GM13976 (cell line): ENCODE data around the gene SERPINF2.
A peak's percentile ranks its signal among the peaks of the same experiment; 100 is the strongest.
"Not testable (repeated sequence)": the region's sequence is repeated elsewhere in the genome, so short reads cannot be mapped to it uniquely, and the experiment has no call there.

Experiments used
- DNase-seq: peaks from one replicate; pipeline ENCODE4 v3.0.0; 2012; ENCODE audit warnings: low spot score
- CTCF ChIP-seq: IDR thresholded peaks from 2 replicates; pipeline ENCODE4 v1.5.1; 2012; ENCODE audit warnings: borderline replicate concordance, mild to moderate bottlenecking; ENCODE audit not compliant: insufficient read depth; ENCODE audit errors: extremely low read depth, missing control alignments, control extremely low read depth
- in situ Hi-C: fragments of 300-500 bp; cut with MboI; formaldehyde crosslinking; loops from one replicate; pipeline ENCODE4 v1.12.0; 2022; ENCODE audit warnings: low sequenced_read_pairs, mixed read lengths, inconsistent platforms; ENCODE audit not compliant: unreplicated experiment

SERPINF2 gene

GRCh38 chr17:1742371-1743087, at the start of gene SERPINF2:
Gene SERPINF2 (plus strand): TSS chr17:1742871. CDS start chr17:1744996, 2,125 bp downstream.
- TF ChIP-seq CTCF = no peak
- in situ Hi-C loops = no loop called here
- DNase-seq = no peak

GRCh38 chr17:1693339-1693738, 49.3 kb upstream of the SERPINF2 start:
- no peak for TF ChIP-seq CTCF
- in situ Hi-C loops = no loop called here
- DNase-seq = no peak

GRCh38 chr17:1695365-1695764, 47.3 kb upstream of the SERPINF2 start:
- TF ChIP-seq CTCF = no peak
- DNase-seq = peak; percentile 66
- in situ Hi-C loops = no loop called here

- TF ChIP-seq CTCF = no peak
- in situ Hi-C loops = no loop called here
- DNase-seq = no peak
Observed at GRCh38 chr17:1697681-1698080, 45.0 kb upstream of the SERPINF2 start.

GRCh38 chr17:1699891-1700290, 42.8 kb upstream of the SERPINF2 start:
- DNase-seq = not testable (repeated sequence)
- in situ Hi-C loops = loop anchor here (25.0 kb wide), 1 partner anchor 337 kb away; the partner anchor contains the start of genes DPH1, OVCA2 and RTN4RL1

- in situ Hi-C loops = loop anchor here (25.0 kb wide), 1 partner anchor 334 kb away; the partner anchor contains the start of genes DPH1, OVCA2 and RTN4RL1
- no peak for TF ChIP-seq CTCF
- no peak for DNase-seq
Observed at GRCh38 chr17:1703063-1703462, 39.6 kb upstream of the SERPINF2 start.

- in situ Hi-C loops = loop anchor here (25.0 kb wide), 1 partner anchor 332 kb away; the partner anchor contains the start of genes DPH1, OVCA2 and RTN4RL1
- TF ChIP-seq CTCF = no peak
- no peak for DNase-seq
Observed at GRCh38 chr17:1705004-1705403, 37.7 kb upstream of the SERPINF2 start.
